Glutamatergic neuron (in vitro differentiated cells): ENCODE data around the gene ZNF266. TPM values are rescaled to one million over a fixed set of nuclear protein-coding genes. Genes with fewer than 3 reads are reported as not detected.

Experiments used
- DNase-seq: peaks from one replicate; pipeline ENCODE4 v3.0.0; 2022
- H3K27ac Mint-ChIP-seq: one replicate; pipeline ENCODE4 v1.8.0; 2020; ENCODE audit warnings: mild to moderate bottlenecking, mixed read lengths, inconsistent platforms; ENCODE audit not compliant: unreplicated experiment
- H3K27me3 Mint-ChIP-seq: one replicate; pipeline ENCODE4 v1.8.0; 2020; ENCODE audit warnings: mild to moderate bottlenecking, moderate library complexity, mixed read lengths, inconsistent platforms; ENCODE audit not compliant: unreplicated experiment
- H3K36me3 Mint-ChIP-seq: one replicate; pipeline ENCODE4 v1.8.0; 2020; ENCODE audit warnings: mild to moderate bottlenecking, mixed read lengths, inconsistent platforms; ENCODE audit not compliant: unreplicated experiment
- H3K4me1 Mint-ChIP-seq: one replicate; pipeline ENCODE4 v1.8.0; 2020; ENCODE audit warnings: mild to moderate bottlenecking, low read depth, mixed read lengths, inconsistent platforms; ENCODE audit not compliant: unreplicated experiment
- H3K4me3 Mint-ChIP-seq: one replicate; pipeline ENCODE4 v1.8.0; 2020; ENCODE audit warnings: mild to moderate bottlenecking, mixed read lengths, inconsistent platforms; ENCODE audit not compliant: unreplicated experiment
- H3K9me3 Mint-ChIP-seq: one replicate; pipeline ENCODE4 v1.8.0; 2020; ENCODE audit warnings: mild to moderate bottlenecking, moderate library complexity, mixed read lengths, inconsistent platforms; ENCODE audit not compliant: unreplicated experiment
- CTCF ChIP-seq: fragments of 200-600 bp; sonication (generic); IDR thresholded peaks from one replicate; pipeline ENCODE4 v1.5.0; 2021; ENCODE audit not compliant: partially characterized antibody, unreplicated experiment
- total RNA-seq: library from RNA; stranded (reverse); fragmentation: NEBNext Ultra II Directional; extraction: Animal tissue kit (Norgen Biotek cat#: 25700); gene quantifications from one replicate; pipeline ENCODE4 v1.2.1, GENCODE V29; 2021; ENCODE audit not compliant: unreplicated experiment

ZNF266 gene
- total RNA-seq, 1 donor from 2014 or later, result 49.0 TPM

- Mint-ChIP-seq H3K9me3 (peaks cover 19% of the 10 kb centered on the region), H3K4me3 (no peak overlapping the region), H3K4me1 (no peaks in the 10 kb centered on the region), H3K27ac (no peak overlapping the region), H3K27me3 (no peaks in the 10 kb centered on the region), H3K36me3 (peaks cover 63% of the 10 kb centered on the region)
- DNase-seq, result no peak
- TF ChIP-seq CTCF, result no peak
These were observed 54.0 kb downstream of the ZNF266 start for GRCh38 chr19:9381361-9381785.

DNA sequence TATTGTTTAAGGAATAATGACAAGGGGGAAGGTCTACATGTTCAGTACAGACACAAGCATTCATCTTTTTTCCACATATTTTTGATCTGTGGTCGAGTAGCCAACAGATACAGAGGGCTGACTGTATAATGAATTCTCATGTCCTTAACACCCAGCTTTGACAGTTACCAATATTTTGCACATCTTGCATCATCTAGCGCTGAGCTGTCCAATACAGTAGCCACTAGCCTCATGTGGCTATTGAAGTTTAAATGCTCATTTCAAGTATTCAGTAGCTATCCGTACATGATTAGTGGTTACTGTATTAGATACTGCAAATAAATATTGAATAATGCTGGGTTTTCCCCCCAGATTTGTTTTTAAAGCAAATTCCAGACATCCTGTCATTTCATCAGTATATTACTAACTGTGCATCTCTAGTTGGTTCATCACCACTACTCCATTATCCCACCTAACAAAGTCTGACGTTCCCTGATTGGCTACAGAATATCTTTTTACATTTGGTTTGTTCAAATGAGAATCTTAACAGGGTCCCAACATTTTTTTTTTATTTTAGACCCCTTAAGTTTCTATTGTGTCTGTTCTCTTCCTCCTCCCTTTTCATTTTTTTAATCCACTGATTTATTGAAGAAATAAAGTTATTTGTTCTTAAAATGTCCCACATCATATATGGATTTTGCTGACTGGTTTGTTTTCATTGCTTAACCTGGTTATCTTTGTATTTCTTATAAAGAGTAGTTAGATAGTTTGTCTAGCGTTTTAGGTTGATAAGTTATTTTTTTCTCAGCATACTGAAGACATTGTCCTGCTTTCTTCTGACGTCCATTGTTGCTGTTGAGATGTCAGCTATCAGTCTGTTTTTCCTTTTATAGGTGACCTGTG lies 64.4 kb downstream of the ZNF266 start:
- H3K36me3 Mint-ChIP-seq, result peaks cover 12% of the 10 kb centered on the region
- H3K27ac Mint-ChIP-seq, result no peak overlapping the region
- no peak overlapping the region for H3K4me3 Mint-ChIP-seq
- H3K9me3 Mint-ChIP-seq, result peaks cover 2% of the 10 kb centered on the region
- no peaks in the 10 kb centered on the region for H3K4me1 Mint-ChIP-seq
- H3K27me3 Mint-ChIP-seq, result no peaks in the 10 kb centered on the region
- no peak for TF ChIP-seq CTCF
- DNase-seq, result no peak

DNA sequence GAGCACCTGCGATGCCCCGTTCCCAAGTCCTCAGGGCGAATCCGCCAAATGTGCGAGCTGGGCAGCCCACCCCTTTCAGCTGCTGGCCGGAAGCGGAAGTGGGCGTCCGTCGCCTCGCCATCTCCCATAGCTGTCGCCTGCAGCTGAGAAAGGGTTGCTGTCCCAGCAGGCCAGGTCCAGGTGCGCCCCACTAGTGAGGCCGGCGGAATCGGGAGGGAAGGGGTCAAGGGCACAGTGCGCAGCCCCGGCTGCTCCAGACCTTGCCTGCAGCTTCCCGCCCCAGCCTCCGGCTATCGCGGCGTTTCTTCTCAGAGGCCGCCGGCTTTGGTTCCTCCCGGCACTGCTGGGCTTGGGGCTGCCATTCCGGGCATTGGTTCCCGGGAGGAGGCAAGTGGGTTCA lies 72.5 kb downstream of the ZNF266 start, which contains the start of gene ZNF177:
Gene ZNF177 (plus strand): TSS at position 109 of the 400 bp plus-strand sequence. CDS start 15,299 bp downstream, outside the sequence.
- TF ChIP-seq CTCF, result no peak
- Mint-ChIP-seq H3K9me3 (peaks cover 24% of the 10 kb centered on the region), H3K36me3 (peaks cover 38% of the 10 kb centered on the region), H3K27me3 (peaks cover 5% of the 10 kb centered on the region), H3K27ac (no peak within 1 kb of the TSS), H3K4me3 (no peak within 1 kb of the TSS), H3K4me1 (no peaks in the 10 kb centered on the region)
- no peak for DNase-seq

Other genes starting within 250 kb of the ZNF266 start
- not detected for gene OR7D4, start 216.0 kb downstream of the ZNF266 start, total RNA-seq
- not detected for gene OR7E24, start 184.6 kb downstream of the ZNF266 start, total RNA-seq
- 9.7 TPM for gene ZNF699, start 125.7 kb downstream of the ZNF266 start, total RNA-seq
- 23.6 TPM for gene ZNF559, start 111.4 kb downstream of the ZNF266 start, total RNA-seq
- gene ZNF177, start 72.6 kb downstream of the ZNF266 start, total RNA-seq, result 6.7 TPM
- gene ZNF560, start 63.0 kb upstream of the ZNF266 start, total RNA-seq, result not detected
- 24.5 TPM for gene ZNF426, start 103.1 kb upstream of the ZNF266 start, total RNA-seq
- 50.0 TPM for gene ZNF121, start 148.9 kb upstream of the ZNF266 start, total RNA-seq
- gene ZNF561, start 185.7 kb upstream of the ZNF266 start, total RNA-seq, result 71.8 TPM
- 71.4 TPM for gene ZNF562, start 239.5 kb upstream of the ZNF266 start, total RNA-seq